ENCODE data around the gene CCDC157.

GRCh38 chr22:30398685-30399680, 42.2 kb downstream of the CCDC157 start:
- TF ChIP-seq POLR2A (IDR thresholded peaks at IDR 0.05) = no peak
- TF ChIP-seq CTCF (IDR thresholded peaks at IDR 0.05) = no peak
- no peak for TF ChIP-seq EP300 (IDR thresholded peaks at IDR 0.05)
- TF ChIP-seq POLR2AphosphoS5 (IDR thresholded peaks at IDR 0.05) = no peak

All from gastroesophageal sphincter (tissue), 3 donors.